TTC549 (cell line): ENCODE measurements around the gene EPHB2.
"Not testable (repeated sequence)": the region's sequence is repeated elsewhere in the genome, so short reads cannot be mapped to it uniquely, and the experiment has no call there.

Experiments
- FAIRE-seq: peaks from 2 replicates; lab custom pipeline; 2012; peaks lifted over from hg19 to GRCh38; lab: Jason Lieb, UNC

Gene EPHB2

GRCh38 chr1:22822371-22822770 lies 111.7 kb downstream of the EPHB2 start:
- FAIRE-seq, result no peak

- no peak for FAIRE-seq
Observed at GRCh38 chr1:22824466-22824865, 113.8 kb downstream of the EPHB2 start.

- FAIRE-seq, result no peak
Observed at GRCh38 chr1:22824975-22825374, 114.3 kb downstream of the EPHB2 start.

- FAIRE-seq, result no peak
Observed at GRCh38 chr1:22825486-22826189, 115.0 kb downstream of the EPHB2 start.

- FAIRE-seq, result no peak
Observed at GRCh38 chr1:22826604-22827580, 116.3 kb downstream of the EPHB2 start.

- FAIRE-seq, result no peak
Observed at GRCh38 chr1:22827666-22828483, 117.2 kb downstream of the EPHB2 start.

- FAIRE-seq, result no peak
Observed at GRCh38 chr1:22828484-22829308, 118.1 kb downstream of the EPHB2 start.

- no peak for FAIRE-seq
Observed at GRCh38 chr1:22829309-22829989, 118.8 kb downstream of the EPHB2 start.

- FAIRE-seq, result no peak
Observed at GRCh38 chr1:22830041-22830566, 119.5 kb downstream of the EPHB2 start.

- FAIRE-seq, result no peak
Observed at GRCh38 chr1:22830757-22831340, 120.2 kb downstream of the EPHB2 start.

- FAIRE-seq, result no peak
Observed at GRCh38 chr1:22831729-22832413, 121.2 kb downstream of the EPHB2 start.

- no peak for FAIRE-seq
Observed at GRCh38 chr1:22832414-22832786, 121.8 kb downstream of the EPHB2 start.

- FAIRE-seq, result no peak
Observed at GRCh38 chr1:22833699-22834098, 123.1 kb downstream of the EPHB2 start.

- not testable (repeated sequence) for FAIRE-seq
Observed at GRCh38 chr1:22834420-22834819, 123.8 kb downstream of the EPHB2 start.

- no peak for FAIRE-seq
Observed at GRCh38 chr1:22835636-22836319, 125.1 kb downstream of the EPHB2 start.

- FAIRE-seq, result no peak
Observed at GRCh38 chr1:22836850-22837249, 126.2 kb downstream of the EPHB2 start.

GRCh38 chr1:22837332-22837731 lies 126.7 kb downstream of the EPHB2 start:
- no peak for FAIRE-seq

GRCh38 chr1:22838965-22839364 lies 128.3 kb downstream of the EPHB2 start:
- FAIRE-seq, result no peak

GRCh38 chr1:22839806-22840205 lies 129.2 kb downstream of the EPHB2 start:
- no peak for FAIRE-seq
